Measurements from ENCODE around the gene MATR3.
"Not testable (repeated sequence)": the region's sequence is repeated elsewhere in the genome, so short reads cannot be mapped to it uniquely, and the experiment has no call there.

Gene MATR3

DNA sequence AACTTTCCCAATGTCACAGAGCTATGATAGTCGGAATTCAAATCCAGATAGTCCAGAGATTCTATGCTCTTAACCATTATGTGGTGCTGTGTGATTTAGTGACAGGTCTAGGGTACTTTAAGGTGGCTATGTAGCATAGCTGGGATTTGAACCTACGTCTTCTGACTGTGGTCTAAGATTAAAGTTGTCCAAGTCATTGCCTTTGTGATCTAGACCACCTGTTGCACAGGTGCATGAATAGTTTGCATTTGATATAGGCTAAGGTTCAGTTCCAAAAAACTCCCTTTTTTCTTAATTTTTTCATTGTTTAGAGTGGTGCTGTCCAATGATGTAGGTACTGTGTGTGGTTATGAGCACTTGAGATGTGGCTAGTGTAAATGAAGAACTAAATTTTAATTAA is 50.6 kb downstream of the MATR3 start:
- no peaks in the 10 kb centered on the region for H3K36me3 ChIP-seq (ENCODE audit: control insufficient read depth, insufficient read depth, low read length)
- no peak overlapping the region for H3K9ac ChIP-seq (ENCODE audit: low read length)

DNA sequence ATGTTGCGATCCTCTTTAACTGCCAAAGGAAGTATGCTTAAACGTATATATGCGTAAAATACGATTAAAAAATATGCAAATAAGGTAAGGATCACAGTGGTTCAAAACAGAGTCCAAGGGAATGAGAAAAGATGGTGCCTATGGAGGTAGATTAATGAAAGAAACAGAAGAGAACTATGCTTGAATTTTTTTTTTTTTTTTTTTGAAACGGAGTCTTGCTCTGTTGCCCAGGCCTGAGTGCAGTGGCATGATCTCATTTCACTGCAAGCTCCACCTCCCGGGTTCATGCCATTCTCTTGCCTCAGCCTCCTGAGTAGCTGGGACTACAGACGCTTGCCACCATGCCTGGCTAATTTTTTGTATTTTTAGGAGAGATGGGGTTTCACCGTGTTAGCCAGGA is 51.9 kb downstream of the MATR3 start:
- not testable (repeated sequence) for H3K9ac ChIP-seq (ENCODE audit: low read length); H3K4me3 ChIP-seq (ENCODE audit: low read length); H3K36me3 ChIP-seq (ENCODE audit: control insufficient read depth, insufficient read depth, low read length); H3K27me3 ChIP-seq (ENCODE audit: control insufficient read depth, insufficient read depth, low read length); H3K9me3 ChIP-seq (ENCODE audit: control insufficient read depth, low read length)
- H3K4me1 ChIP-seq (ENCODE audit: control insufficient read depth, insufficient read depth, low read length) = peaks cover 14% of the 10 kb centered on the region

More for the DNA sequence above, 50.6 kb downstream of the MATR3 start:
- no peaks in the 10 kb centered on the region for H3K27me3 ChIP-seq (ENCODE audit: control insufficient read depth, insufficient read depth, low read length)
- peaks cover 14% of the 10 kb centered on the region for H3K4me1 ChIP-seq (ENCODE audit: control insufficient read depth, insufficient read depth, low read length)
- no peak overlapping the region for H3K4me3 ChIP-seq (ENCODE audit: low read length)
- H3K9me3 ChIP-seq (ENCODE audit: control insufficient read depth, low read length) = no peaks in the 10 kb centered on the region

DNA sequence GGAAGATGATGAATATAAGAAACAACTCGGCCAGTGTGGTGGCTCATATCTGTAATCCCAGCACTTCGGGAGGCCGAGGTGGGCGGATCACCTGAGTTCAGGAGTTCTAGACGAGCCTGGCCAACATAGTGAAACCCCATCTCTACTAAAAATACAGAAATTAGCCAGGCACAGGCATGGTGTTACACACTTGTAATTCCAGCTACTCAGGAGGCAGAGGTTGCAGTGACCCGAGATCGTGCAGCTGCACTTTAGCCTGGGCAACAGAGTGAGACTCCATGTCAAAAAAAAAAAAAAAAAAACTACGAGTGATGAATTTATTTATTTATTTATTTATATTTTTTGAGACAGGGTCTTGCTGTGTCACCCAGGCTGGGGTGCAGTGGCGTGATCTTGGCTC is 54.3 kb downstream of the MATR3 start:
- H3K4me3 ChIP-seq (ENCODE audit: low read length); H3K9ac ChIP-seq (ENCODE audit: low read length); H3K9me3 ChIP-seq (ENCODE audit: control insufficient read depth, low read length); H3K36me3 ChIP-seq (ENCODE audit: control insufficient read depth, insufficient read depth, low read length); H3K27me3 ChIP-seq (ENCODE audit: control insufficient read depth, insufficient read depth, low read length); H3K4me1 ChIP-seq (ENCODE audit: control insufficient read depth, insufficient read depth, low read length): not testable (repeated sequence)

DNA sequence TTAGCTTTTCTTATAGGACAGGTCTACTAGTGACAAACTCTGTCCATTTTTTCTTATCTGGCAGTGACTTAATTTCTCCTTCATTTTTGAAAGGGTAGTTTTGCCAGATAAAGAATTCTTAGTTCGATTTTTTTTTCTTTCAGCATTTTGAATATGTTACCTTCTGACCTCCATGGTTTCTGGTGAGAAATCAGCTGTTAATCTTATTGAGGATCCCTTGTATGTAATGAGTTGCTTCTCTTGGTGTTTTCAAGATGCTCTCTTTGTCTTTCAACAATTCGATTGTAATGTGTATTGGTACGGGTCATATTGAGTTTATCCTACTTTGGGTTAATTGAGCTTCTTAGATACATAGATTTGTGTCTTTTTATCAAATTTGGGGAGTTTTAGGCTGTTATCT is 60.6 kb downstream of the MATR3 start:
- H3K9ac ChIP-seq (ENCODE audit: low read length) = no peak overlapping the region
- H3K36me3 ChIP-seq (ENCODE audit: control insufficient read depth, insufficient read depth, low read length) = no peaks in the 10 kb centered on the region
- H3K27me3 ChIP-seq (ENCODE audit: control insufficient read depth, insufficient read depth, low read length) = no peaks in the 10 kb centered on the region
- no peaks in the 10 kb centered on the region for H3K4me1 ChIP-seq (ENCODE audit: control insufficient read depth, insufficient read depth, low read length)
- H3K9me3 ChIP-seq (ENCODE audit: control insufficient read depth, low read length) = no peaks in the 10 kb centered on the region
- H3K4me3 ChIP-seq (ENCODE audit: low read length) = no peak overlapping the region

DNA sequence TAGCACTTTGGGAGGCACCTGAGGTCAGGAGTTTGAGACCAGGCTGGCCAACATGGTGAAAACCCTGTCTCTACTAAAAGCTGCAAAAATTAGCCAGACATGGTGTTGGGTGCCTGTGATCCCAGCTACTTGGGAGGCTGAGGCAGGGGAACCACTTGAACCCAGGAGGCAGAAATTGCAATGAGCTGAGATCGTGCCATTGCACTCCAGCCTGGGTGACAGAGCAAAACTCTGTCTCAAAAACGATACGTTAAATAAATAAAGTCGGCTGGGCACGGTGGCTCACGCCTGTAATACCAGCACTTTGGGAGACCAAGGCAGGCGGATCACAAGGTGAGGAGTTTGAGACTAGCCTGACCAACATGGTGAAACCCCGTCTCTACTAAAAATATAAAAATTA is 62.4 kb downstream of the MATR3 start:
- not testable (repeated sequence) for H3K9ac ChIP-seq (ENCODE audit: low read length); H3K4me3 ChIP-seq (ENCODE audit: low read length); H3K9me3 ChIP-seq (ENCODE audit: control insufficient read depth, low read length); H3K36me3 ChIP-seq (ENCODE audit: control insufficient read depth, insufficient read depth, low read length); H3K4me1 ChIP-seq (ENCODE audit: control insufficient read depth, insufficient read depth, low read length); H3K27me3 ChIP-seq (ENCODE audit: control insufficient read depth, insufficient read depth, low read length)

DNA sequence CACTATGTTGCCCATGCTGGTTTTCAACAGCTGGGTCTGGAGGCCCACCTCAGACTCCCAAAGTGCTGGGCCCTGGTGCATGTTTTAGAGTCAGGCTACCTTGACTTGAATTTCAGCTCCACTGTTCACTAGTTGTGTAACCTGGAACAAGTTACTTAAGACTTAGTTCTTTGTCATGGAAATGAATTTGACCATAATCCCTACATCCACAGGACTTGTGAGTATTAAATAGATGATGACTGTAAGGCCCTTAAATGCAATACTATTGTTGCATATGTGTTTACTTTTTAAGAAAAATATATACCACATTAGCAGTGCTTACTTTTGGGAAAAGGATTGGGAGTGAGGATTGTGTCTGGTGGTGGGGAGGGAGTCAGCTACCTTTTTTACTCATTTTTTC is 64.5 kb downstream of the MATR3 start:
- Histone ChIP-seq H3K9ac (ENCODE audit: low read length) (no peak overlapping the region), H3K27me3 (ENCODE audit: control insufficient read depth, insufficient read depth, low read length) (no peaks in the 10 kb centered on the region), H3K36me3 (ENCODE audit: control insufficient read depth, insufficient read depth, low read length) (no peaks in the 10 kb centered on the region), H3K9me3 (ENCODE audit: control insufficient read depth, low read length) (no peaks in the 10 kb centered on the region), H3K4me3 (ENCODE audit: low read length) (no peak overlapping the region), H3K4me1 (ENCODE audit: control insufficient read depth, insufficient read depth, low read length) (no peaks in the 10 kb centered on the region)

DNA sequence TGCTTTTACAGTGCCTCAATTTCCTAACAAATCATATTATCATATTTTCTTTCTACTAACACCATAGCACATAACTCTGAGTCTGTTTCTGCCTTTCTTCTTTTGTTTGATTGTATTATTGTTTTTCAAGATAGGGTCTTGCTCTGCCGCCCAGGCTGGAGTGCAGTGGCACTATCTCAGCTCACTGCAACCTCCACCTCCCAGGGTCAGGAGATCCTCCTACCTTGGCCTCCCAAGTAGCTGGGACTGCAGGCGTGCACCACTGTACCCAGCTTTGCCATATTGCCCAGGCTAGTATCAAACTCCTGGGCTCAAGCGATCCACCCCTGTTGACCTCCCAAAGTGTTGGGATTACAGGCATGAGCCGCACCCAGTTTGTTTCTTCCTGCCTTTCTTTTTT is 66.8 kb downstream of the MATR3 start:
- H3K9ac ChIP-seq (ENCODE audit: low read length) = no peak overlapping the region
- no peaks in the 10 kb centered on the region for H3K4me1 ChIP-seq (ENCODE audit: control insufficient read depth, insufficient read depth, low read length)
- peaks cover 8% of the 10 kb centered on the region for H3K36me3 ChIP-seq (ENCODE audit: control insufficient read depth, insufficient read depth, low read length)
- H3K4me3 ChIP-seq (ENCODE audit: low read length) = no peak overlapping the region
- H3K27me3 ChIP-seq (ENCODE audit: control insufficient read depth, insufficient read depth, low read length) = no peaks in the 10 kb centered on the region
- H3K9me3 ChIP-seq (ENCODE audit: control insufficient read depth, low read length) = no peaks in the 10 kb centered on the region

DNA sequence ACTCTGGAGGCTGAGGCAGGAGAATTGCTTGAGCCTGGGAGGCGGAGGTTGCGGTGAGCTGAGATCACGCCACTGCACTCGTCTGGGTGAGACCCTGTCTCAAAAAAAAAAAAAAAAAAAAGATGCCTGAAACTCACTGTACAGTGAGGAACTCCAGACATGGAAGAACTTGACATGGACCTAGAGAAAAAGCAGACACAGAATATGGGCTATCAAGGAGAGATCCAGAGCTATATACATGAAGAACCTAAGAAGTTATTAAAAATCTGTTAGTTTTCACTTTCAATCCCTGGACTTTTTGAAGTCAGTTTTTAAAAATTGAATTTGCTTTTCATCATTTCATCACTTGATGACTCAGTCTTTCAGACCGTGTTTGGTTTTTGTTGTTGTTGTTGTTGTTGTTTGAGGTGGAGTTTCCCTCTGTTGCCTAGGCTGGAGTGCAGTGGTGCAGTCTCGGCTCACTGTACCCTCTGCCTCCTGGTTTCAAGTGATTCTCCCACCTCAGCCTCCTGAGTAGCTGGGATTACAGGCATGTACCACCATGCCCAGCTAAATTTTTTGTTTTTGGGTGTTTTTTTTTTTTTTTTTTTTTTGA is 68.4 kb downstream of the MATR3 start:
- peaks cover 8% of the 10 kb centered on the region for H3K36me3 ChIP-seq (ENCODE audit: control insufficient read depth, insufficient read depth, low read length)
- no peaks in the 10 kb centered on the region for H3K9me3 ChIP-seq (ENCODE audit: control insufficient read depth, low read length)
- no peak overlapping the region for H3K9ac ChIP-seq (ENCODE audit: low read length)
- H3K4me3 ChIP-seq (ENCODE audit: low read length) = no peak overlapping the region
- no peaks in the 10 kb centered on the region for H3K4me1 ChIP-seq (ENCODE audit: control insufficient read depth, insufficient read depth, low read length)
- H3K27me3 ChIP-seq (ENCODE audit: control insufficient read depth, insufficient read depth, low read length) = no peaks in the 10 kb centered on the region

DNA sequence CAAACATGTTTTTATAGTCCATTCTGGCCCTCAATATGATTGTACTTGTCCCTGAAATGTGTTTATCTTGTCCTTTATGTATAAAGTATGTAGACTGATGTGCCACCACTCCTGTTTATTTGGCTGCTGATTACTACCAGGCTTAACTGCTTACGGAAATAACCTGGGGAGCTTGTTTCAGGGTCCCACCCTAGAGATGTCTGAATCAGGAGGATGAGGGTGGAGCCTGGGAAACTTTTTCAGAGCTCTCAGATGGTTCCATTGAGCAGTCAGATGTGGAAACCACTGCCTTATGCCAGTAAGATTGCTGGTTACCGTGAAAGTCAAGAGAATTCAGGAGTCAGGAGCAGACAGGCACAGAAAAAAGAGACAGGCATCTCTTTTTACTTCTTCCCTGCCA is 70.4 kb downstream of the MATR3 start:
- H3K4me1 ChIP-seq (ENCODE audit: control insufficient read depth, insufficient read depth, low read length) = no peaks in the 10 kb centered on the region
- no peak overlapping the region for H3K4me3 ChIP-seq (ENCODE audit: low read length)
- no peaks in the 10 kb centered on the region for H3K9me3 ChIP-seq (ENCODE audit: control insufficient read depth, low read length)
- peaks cover 8% of the 10 kb centered on the region for H3K36me3 ChIP-seq (ENCODE audit: control insufficient read depth, insufficient read depth, low read length)
- H3K9ac ChIP-seq (ENCODE audit: low read length) = no peak overlapping the region
- H3K27me3 ChIP-seq (ENCODE audit: control insufficient read depth, insufficient read depth, low read length) = no peaks in the 10 kb centered on the region

DNA sequence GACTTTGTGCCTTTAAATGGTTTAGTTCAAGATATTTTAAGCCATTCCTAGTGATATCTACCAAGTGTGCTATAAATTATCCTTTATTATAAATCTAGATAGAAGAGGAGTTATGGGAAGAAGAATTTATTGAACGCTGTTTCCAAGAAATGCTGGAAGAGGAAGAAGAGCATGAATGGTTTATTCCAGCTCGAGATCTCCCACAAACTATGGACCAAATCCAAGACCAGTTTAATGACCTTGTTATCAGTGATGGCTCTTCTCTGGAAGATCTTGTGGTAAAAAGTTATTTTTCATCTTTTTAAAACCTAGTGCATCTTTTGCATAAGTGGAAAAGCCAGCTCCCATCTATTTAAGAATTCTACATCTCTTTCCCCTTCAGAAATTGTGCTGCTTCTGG is 70.9 kb downstream of the MATR3 start:
- Histone ChIP-seq H3K36me3 (ENCODE audit: control insufficient read depth, insufficient read depth, low read length) (peaks cover 8% of the 10 kb centered on the region), H3K4me1 (ENCODE audit: control insufficient read depth, insufficient read depth, low read length) (no peaks in the 10 kb centered on the region), H3K27me3 (ENCODE audit: control insufficient read depth, insufficient read depth, low read length) (no peaks in the 10 kb centered on the region), H3K9me3 (ENCODE audit: control insufficient read depth, low read length) (no peaks in the 10 kb centered on the region), H3K9ac (ENCODE audit: low read length) (no peak overlapping the region), H3K4me3 (ENCODE audit: low read length) (no peak overlapping the region)

DNA sequence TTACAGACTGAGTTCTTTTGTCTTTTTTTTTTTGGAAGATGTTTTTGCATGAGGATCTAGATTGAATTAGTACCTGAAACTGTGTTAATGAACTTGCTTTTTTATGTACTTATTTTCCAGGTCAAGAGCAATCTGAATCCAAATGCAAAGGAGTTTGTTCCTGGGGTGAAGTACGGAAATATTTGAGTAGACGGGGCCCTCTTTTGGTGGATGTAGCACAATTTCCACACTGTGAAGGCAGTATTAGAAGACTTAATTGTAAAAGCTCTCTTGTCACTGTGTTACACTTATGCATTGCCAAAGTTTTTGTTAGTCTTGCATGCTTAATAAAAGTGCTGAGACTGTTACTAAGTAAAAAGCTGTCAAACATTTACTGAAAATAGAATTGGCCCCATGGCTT is 75.1 kb downstream of the MATR3 start:
- Histone ChIP-seq H3K9ac (ENCODE audit: low read length) (no peak overlapping the region), H3K36me3 (ENCODE audit: control insufficient read depth, insufficient read depth, low read length) (peaks cover 6% of the 10 kb centered on the region), H3K4me3 (ENCODE audit: low read length) (no peak overlapping the region), H3K9me3 (ENCODE audit: control insufficient read depth, low read length) (no peaks in the 10 kb centered on the region), H3K4me1 (ENCODE audit: control insufficient read depth, insufficient read depth, low read length) (peaks cover 6% of the 10 kb centered on the region), H3K27me3 (ENCODE audit: control insufficient read depth, insufficient read depth, low read length) (no peaks in the 10 kb centered on the region)

DNA sequence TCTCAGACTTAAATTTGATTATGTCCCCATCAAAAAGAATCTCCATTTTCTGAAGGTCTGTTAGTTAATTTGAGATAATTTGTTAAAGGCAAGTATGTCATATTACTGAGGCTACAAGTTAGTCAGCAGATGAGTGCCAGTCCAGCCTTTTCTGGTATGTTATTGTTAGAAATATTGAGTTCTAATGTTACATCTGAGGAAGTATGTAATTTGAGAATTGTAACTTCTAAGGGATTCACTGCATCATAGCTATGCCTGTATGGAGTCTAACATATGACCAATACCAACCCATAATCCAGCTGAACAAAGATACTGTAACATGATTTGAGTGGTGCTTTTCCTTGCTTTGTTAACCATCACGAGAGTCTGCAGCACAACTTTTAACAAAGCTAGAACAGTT is 75.6 kb downstream of the MATR3 start:
- Histone ChIP-seq H3K9me3 (ENCODE audit: control insufficient read depth, low read length) (no peaks in the 10 kb centered on the region), H3K4me1 (ENCODE audit: control insufficient read depth, insufficient read depth, low read length) (peaks cover 10% of the 10 kb centered on the region), H3K27me3 (ENCODE audit: control insufficient read depth, insufficient read depth, low read length) (no peaks in the 10 kb centered on the region), H3K36me3 (ENCODE audit: control insufficient read depth, insufficient read depth, low read length) (peaks cover under 1% of the 10 kb centered on the region), H3K4me3 (ENCODE audit: low read length) (no peak overlapping the region), H3K9ac (ENCODE audit: low read length) (no peak overlapping the region)
